HG03280 (cell line): ENCODE measurements around the gene DAGLA.
"Not testable (repeated sequence)": the region's sequence is repeated elsewhere in the genome, so short reads cannot be mapped to it uniquely, and the experiment has no call there.

Experiments used
- ATAC-seq: cut with Tn5 transposase; IDR thresholded peaks from one replicate; pipeline ENCODE4 v1.9.1; 2021; ENCODE audit warnings: mild to moderate bottlenecking, moderate library complexity; ENCODE audit not compliant: unreplicated experiment

Gene DAGLA, protein sequence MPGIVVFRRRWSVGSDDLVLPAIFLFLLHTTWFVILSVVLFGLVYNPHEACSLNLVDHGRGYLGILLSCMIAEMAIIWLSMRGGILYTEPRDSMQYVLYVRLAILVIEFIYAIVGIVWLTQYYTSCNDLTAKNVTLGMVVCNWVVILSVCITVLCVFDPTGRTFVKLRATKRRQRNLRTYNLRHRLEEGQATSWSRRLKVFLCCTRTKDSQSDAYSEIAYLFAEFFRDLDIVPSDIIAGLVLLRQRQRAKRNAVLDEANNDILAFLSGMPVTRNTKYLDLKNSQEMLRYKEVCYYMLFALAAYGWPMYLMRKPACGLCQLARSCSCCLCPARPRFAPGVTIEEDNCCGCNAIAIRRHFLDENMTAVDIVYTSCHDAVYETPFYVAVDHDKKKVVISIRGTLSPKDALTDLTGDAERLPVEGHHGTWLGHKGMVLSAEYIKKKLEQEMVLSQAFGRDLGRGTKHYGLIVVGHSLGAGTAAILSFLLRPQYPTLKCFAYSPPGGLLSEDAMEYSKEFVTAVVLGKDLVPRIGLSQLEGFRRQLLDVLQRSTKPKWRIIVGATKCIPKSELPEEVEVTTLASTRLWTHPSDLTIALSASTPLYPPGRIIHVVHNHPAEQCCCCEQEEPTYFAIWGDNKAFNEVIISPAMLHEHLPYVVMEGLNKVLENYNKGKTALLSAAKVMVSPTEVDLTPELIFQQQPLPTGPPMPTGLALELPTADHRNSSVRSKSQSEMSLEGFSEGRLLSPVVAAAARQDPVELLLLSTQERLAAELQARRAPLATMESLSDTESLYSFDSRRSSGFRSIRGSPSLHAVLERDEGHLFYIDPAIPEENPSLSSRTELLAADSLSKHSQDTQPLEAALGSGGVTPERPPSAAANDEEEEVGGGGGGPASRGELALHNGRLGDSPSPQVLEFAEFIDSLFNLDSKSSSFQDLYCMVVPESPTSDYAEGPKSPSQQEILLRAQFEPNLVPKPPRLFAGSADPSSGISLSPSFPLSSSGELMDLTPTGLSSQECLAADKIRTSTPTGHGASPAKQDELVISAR

GRCh38 chr11:61679893-61680621 lies at the start of gene DAGLA:
DAGLA (plus strand) TSS chr11:61680391; CDS start chr11:61720156, 39,765 bp downstream.
- peak; percentile 70 for ATAC-seq

DNA sequence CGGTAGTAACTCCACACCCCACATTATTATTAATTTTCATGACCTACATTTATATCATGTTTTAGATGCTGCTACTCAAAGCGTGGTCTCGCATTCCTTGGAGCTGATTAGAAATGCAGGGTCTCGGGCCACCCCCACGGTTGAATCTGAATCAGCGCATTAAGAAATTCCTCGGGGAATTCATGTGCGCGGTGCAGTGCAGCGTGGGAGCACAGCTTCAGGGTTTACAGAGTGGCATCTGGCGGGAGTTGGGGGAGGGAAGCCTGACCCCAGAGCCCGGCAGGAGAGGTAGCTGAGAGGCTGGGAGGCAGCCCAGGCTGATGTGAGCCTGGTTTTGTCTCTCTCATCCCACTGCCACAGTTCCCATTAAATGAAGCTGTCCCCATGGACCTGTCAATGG lies 48.1 kb upstream of the DAGLA start:
- ATAC-seq: no peak

DNA sequence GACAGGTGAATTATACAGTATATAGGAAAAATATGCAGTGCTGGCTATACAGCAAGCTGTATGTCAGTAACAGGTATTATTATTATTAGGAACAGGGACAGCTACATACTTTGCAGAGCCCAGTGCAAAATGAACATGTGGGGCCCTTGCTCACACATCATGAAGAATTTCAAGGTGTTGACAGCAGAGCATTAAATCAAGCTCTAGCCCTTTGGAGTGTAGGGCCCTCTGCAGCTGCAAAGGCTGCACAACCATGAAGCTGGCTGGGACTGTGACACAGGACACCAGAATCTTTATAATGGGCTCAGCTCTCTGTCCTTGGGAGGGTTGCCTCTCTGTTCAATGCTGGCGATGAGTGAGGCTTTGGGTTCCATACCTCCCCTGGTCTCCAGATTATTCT lies 44.9 kb upstream of the DAGLA start:
- no peak for ATAC-seq

GRCh38 chr11:61635787-61636186 lies 44.4 kb upstream of the DAGLA start:
- ATAC-seq: no peak

DNA sequence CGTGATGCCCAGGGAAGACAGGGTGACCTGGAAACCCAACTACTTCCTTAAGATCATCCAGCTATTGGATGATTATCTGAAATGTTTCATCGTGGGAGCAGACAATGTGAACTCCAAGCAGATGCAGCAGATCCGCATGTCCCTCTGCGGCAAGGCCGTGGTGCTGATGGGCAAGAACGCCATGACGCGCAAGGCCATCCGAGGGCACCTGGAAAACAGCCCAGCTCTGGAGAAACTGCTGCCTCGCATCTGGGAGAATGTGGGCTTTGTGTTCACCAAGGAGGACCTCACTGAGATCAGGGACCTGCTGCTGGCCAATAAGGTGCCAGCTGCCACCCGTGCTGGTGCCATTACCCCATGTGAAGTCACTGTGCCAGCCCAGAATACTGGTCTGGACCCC lies 43.5 kb upstream of the DAGLA start:
- ATAC-seq: no peak

- ATAC-seq: no peak
Observed at GRCh38 chr11:61637277-61637676, 42.9 kb upstream of the DAGLA start.

DNA sequence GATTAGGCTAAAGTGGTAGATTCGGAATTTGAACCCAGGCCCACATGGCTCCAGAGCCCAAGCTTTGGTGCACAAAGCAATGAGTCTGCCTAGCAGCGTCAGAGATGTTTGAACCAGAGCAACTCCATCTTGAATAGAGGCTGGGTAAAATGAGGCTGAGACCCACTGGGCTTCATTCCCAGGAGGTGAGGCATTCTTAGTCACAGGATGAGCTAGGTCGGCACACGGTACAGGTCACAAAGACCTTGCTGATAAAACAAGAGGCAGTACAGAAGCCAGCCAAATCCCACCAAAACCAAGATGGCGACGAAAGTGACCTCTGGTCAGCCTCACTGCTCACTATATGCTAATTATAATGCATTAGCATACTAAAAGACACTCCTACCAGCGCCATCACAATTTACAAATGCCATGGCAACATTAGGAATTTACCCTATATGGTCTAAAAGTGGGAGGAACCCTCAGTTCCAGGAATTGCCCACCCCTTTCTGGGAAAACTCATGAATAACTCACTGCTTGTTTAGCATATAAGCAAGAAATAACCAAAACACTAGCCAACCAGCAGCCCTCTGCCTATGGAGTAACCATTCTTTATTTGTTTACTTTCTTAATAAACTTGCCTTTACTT lies 40.3 kb upstream of the DAGLA start:
- no peak for ATAC-seq

GRCh38 chr11:61642162-61642561 lies 38.0 kb upstream of the DAGLA start:
- no peak for ATAC-seq

DNA sequence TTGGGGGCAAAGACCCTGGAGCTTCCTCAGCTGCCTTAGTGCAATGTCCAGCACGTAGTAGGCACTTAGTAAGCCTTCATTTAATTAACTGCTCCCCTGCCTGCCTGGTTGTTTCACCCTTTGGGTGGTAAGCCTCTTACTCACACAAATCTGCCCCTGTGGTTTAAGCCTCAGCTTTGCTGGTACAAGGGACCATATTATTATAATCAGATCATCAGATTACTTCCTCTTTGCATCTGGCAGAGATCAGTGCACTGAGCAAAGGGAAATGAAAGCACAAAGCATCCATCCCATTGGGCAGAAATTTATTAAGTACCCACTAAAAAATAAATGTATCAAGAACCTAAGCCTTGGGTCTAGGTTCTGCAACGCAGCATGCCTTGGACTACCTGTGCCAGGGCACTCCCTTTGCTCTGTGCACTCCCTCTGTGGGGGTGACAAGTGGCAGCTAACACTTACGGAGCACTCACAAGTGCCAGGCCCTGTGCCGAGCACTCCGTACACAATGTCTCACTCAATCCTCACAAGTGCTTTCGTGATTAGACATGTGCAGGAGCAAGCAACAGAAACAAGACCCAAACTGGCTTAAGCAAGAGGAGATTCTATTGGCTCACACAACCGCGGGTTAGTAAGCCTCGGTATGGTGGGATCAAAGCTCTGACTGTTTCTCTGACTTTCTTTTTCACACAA lies 34.9 kb upstream of the DAGLA start:
- no peak for ATAC-seq

GRCh38 chr11:61647529-61647928 lies 32.7 kb upstream of the DAGLA start:
- no peak for ATAC-seq

DNA sequence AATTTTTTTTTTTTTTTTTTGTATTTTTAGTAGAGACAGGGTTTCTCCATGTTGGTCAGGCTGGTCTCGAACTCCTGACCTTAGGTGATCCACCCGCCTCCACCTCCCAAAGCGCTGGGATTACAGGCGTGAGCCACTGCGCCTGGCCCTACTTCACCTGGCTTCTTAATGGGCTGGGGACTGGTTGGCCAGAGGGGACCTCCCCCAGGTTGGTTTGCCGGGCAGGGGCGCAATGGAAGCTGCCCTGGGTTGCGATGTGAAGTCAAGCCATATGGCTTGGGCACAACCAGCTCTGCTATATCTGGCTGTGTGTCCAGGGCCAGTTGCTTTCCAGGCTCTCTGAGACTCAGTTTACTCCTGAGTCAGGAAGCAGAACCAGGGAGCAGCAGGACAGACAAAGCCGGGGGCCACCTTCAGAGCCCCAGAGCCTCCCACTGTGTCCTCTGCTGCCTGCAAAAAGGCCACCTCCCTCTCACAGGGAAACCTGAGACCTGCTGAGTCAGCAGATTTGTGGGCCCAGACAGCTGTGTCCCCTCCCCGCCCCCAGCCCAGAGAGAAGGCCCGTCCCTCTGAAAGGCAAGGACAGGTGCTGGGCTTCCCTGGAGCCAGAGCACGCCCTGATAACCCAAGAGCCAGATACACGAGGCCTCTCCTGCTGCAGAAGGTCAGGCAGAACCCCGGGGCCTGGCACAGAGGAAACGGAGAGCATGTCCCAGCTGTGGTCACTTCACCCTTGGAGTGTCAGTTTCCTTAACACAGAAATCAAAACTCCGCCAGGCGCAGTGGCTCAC lies 29.2 kb upstream of the DAGLA start:
- ATAC-seq: no peak

DNA sequence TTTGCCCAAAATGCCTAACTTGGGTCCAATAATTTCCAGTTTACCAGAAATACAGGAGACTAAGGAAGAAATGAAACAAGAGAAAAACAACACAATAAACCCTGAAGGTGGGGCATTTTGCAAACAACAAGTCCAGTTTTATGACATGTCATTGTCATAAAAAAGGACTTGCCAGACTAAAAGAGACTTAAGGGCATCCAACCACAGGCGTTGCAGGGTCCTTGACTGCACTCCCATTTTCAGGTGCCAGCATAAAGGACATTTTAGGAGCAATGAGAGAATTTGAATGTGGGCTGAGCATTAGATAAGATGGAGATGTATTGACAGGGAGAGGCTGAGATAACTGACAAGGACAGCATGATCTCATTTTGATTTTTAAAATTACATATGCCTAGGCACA lies 28.1 kb upstream of the DAGLA start:
- ATAC-seq: no peak

DNA sequence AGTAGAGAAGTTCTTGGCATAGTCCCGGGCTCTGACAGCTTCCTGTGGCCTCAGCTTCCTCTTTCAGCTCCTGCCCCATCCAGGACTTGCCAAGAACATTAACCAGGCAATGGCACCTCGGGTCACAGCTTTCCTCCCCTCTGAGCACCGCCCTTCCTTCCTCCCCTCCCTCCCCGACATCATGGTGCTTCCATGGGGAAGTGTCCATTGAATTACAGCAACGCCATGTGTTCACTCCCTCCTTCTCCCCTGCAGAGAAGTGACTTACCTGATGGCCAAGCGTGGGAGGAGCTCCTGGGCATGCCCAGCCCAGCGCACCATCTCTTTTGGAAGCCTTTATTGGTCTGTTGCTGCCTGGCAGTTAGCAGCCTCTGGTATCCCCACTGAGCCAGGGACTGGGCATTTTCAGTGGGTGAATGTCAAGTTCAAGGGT lies 25.8 kb upstream of the DAGLA start:
- ATAC-seq: no peak

DNA sequence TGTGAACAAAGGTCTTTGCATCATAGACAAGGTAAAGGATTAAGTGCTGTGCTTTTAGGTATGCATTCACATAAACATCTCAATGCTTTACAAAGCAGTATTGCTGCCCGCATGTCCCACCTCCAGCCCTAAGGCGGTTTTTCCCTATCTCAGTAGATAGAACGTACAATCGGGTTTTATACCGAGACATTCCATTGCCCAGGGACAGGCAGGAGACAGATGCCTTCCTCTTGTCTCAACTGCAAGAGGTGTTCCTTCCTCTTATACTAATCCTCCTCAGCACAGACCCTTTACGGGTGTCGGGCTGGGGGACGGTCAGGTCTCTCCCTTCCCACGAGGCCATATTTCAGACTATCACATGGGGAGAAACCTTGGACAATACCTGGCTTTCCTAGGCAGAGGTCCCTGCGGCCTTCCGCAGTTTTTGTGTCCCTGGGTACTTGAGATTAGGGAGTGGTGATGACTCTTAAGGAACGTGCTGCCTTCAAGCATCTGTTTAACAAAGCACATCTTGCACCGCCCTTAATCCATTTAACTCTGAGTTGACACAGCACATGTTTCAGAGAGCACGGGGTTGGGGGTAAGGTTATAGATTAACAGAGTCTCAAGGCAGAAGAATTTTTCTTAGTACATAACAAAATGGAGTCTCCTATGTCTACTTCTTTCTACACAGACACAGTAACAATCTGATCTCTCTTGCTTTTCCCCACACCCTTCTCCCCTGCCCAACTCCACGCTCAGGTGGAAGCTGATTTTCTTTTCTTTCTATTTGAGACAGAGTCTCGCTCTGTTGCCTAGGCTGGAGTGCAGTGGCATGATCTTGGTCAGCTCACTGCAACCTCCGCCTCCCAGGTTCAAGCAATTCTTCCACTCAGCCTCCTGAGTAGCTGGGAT lies 24.7 kb upstream of the DAGLA start:
- ATAC-seq: not testable (repeated sequence)

DNA sequence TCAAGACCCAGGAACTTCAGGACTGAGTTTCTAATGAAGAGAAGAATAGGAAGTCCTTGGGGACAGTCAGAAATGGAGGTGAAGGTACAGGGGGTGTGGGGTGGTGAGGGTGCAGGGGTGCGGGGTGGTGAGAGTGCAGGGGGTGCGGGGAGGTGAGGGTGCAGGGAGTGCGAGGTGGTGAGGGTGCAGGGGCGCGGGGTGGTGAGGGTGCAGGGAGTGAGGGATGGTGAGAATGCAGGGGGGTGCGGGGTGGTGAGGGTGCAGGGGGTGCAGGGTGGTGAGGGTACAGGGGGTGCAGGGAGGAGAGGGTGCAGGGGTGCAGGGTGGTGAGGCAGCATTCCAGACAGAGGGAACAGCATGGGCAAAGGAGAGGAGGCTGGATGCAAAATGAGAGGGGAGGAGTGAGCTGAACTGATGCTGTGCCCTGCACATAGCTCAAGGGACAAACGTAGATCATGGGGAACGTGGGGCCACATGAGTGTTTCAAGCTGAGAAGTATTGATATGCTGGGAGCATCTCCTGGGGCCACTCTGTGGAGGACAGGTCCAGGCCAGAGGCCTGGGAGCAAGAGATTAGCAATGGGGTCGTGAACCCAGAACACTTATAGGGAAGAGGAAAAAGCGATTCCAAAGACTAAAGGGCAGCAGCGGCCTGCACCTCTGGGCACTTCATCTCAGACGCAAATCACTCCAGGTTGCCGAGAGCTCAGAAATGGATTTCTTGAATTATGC lies 23.7 kb upstream of the DAGLA start:
- ATAC-seq: no peak

GRCh38 chr11:61657566-61658290 lies 22.5 kb upstream of the DAGLA start:
- no peak for ATAC-seq
